OCI-LY7 (cell line): ENCODE results near the gene DUSP7. TPM values are rescaled to one million over a fixed set of nuclear protein-coding genes. Genes with fewer than 3 reads are reported as not detected.

Experiments
- BruUV-seq: library from RNA; stranded (reverse); fragments of 400-500 nt; replicated peaks from 2 replicates; lab custom pipeline; 2021; lab: Mats Ljungman, UMichigan
- CTCF ChIA-PET: fragments of 300-600 bp; sonication (Branson Sonifier 250); formaldehyde crosslinking; loops from one replicate; lab custom pipeline; 2022; ENCODE audit warnings: antibody characterized with exemption; ENCODE audit not compliant: unreplicated experiment; lab: Charles Lee
- POLR2A ChIA-PET: fragments of 300-600 bp; sonication (Branson Sonifier 250); formaldehyde crosslinking; loops from one replicate; lab custom pipeline; 2022; ENCODE audit warnings: antibody characterized with exemption; lab: Charles Lee
- DNase-seq: peaks from one replicate; pipeline ENCODE4 v3.0.0-alpha.2; 2015; ENCODE audit warnings: low spot score
- H2AFZ ChIP-seq: fragments of 200-600 bp; sonication (generic), shearing (Covaris generic); 2 replicates; pipeline ENCODE4 v1.6.1; 2014; ENCODE audit warnings: mild to moderate bottlenecking, antibody characterized with exemption, low read length, moderate library complexity
- H3K27ac ChIP-seq: fragments of 200-600 bp; sonication (generic); 2 replicates; pipeline ENCODE4 v1.5.1; 2014; ENCODE audit warnings: mixed run types, low read depth, mild to moderate bottlenecking, moderate library complexity, low read length, inconsistent platforms; ENCODE audit not compliant: poor library complexity, severe bottlenecking
- H3K36me3 ChIP-seq: fragments of 200-600 bp; sonication (generic); 2 replicates; pipeline ENCODE4 v1.6.1; 2014; ENCODE audit warnings: mild to moderate bottlenecking, antibody characterized with exemption, low read length, moderate library complexity, mixed read lengths; ENCODE audit not compliant: insufficient read depth
- H3K4me1 ChIP-seq: fragments of 200-600 bp; sonication (generic); 2 replicates; pipeline ENCODE4 v1.5.1; 2014; ENCODE audit warnings: mild to moderate bottlenecking, low read length; ENCODE audit not compliant: insufficient read depth, poor library complexity, severe bottlenecking
- H3K4me2 ChIP-seq: fragments of 200-600 bp; sonication (generic); 2 replicates; pipeline ENCODE4 v1.6.1; 2014; ENCODE audit warnings: mild to moderate bottlenecking, low read length
- H3K4me3 ChIP-seq: fragments of 200-600 bp; sonication (generic); 2 replicates; pipeline ENCODE4 v1.5.1; 2014; ENCODE audit warnings: mild to moderate bottlenecking, low read depth, low read length; ENCODE audit not compliant: poor library complexity, severe bottlenecking
- H3K79me2 ChIP-seq: fragments of 200-600 bp; sonication (generic); 2 replicates; pipeline ENCODE4 v1.6.1; 2016; ENCODE audit warnings: low read depth, mild to moderate bottlenecking, low read length, moderate library complexity, mixed read lengths; ENCODE audit not compliant: insufficient read depth
- H3K9me2 ChIP-seq: fragments of 200-600 bp; sonication (generic); 2 replicates; pipeline ENCODE4 v1.6.1; 2016; ENCODE audit warnings: mild to moderate bottlenecking, low read length, mixed read lengths; ENCODE audit not compliant: insufficient read depth
- H3K9me3 ChIP-seq: fragments of 200-600 bp; sonication (generic); 2 replicates; pipeline ENCODE4 v1.6.1; 2014; ENCODE audit warnings: mild to moderate bottlenecking, mixed run types, low read length, mixed read lengths
- H4K20me1 ChIP-seq: fragments of 200-600 bp; sonication (generic); 2 replicates; pipeline ENCODE4 v1.6.1; 2014; ENCODE audit warnings: mild to moderate bottlenecking, antibody characterized with exemption, low read length, moderate library complexity, mixed read lengths; ENCODE audit not compliant: insufficient read depth
- EZH2phosphoT487 ChIP-seq: fragments of 200-600 bp; sonication (generic); IDR thresholded peaks from 2 replicates; pipeline ENCODE4 v1.6.1; 2018; ENCODE audit warnings: low read depth, borderline replicate concordance, mild to moderate bottlenecking, mixed run types, antibody characterized with exemption, low read length, moderate library complexity, mixed read lengths
- intact Hi-C: fragments of 100-400 bp; cut with micrococcal nuclease; formaldehyde crosslinking; loops from one replicate; pipeline ENCODE4 v1.10.0; 2022; ENCODE audit not compliant: unreplicated experiment
- total RNA-seq, 2 experiments: library from RNA; depleted of rRNA in 1 of 2; stranded (reverse); fragments of >200 nt in 1 of 2; shearing (Covaris generic) in 1 of 2; gene quantifications; 2 replicates each; pipeline ENCODE4 v1.2.3, GENCODE V29; 2014 to 2022
- TF ChIP-seq, protein P1 (sequence below): fragments of 200-600 bp; sonication (generic); conservative IDR thresholded peaks from 2 replicates; pipeline ENCODE4 v1.5.1; 2014; ENCODE audit warnings: mild to moderate bottlenecking, antibody characterized with exemption, low read length, moderate library complexity, mixed read lengths

DUSP7 gene
- total RNA-seq, 2 experiments from 2014 or later = 11.4 to 14.4 TPM

DNA sequence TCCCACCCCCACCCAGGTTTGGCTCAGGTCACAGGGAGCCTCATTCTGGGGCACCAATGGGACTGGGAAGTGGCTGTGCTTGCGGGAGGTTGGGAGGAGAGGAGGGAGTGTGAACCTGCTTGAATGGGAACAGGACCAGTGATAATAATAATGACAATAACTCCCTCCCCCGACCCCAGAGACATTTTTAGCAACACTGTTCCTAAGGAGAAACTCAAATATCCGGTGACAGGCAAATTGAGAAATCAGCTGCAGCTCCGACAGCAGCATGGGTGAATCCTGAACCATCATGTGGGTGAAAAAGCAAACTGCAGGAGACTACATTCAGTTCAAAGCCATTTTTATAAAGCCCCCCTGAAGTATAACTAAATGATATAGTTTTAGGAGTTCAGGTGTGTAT lies 49.1 kb downstream of the DUSP7 start:
- H3K4me2 ChIP-seq = no peak overlapping the region
- H3K27ac ChIP-seq = no peak overlapping the region
- TF ChIP-seq, protein P1, sequence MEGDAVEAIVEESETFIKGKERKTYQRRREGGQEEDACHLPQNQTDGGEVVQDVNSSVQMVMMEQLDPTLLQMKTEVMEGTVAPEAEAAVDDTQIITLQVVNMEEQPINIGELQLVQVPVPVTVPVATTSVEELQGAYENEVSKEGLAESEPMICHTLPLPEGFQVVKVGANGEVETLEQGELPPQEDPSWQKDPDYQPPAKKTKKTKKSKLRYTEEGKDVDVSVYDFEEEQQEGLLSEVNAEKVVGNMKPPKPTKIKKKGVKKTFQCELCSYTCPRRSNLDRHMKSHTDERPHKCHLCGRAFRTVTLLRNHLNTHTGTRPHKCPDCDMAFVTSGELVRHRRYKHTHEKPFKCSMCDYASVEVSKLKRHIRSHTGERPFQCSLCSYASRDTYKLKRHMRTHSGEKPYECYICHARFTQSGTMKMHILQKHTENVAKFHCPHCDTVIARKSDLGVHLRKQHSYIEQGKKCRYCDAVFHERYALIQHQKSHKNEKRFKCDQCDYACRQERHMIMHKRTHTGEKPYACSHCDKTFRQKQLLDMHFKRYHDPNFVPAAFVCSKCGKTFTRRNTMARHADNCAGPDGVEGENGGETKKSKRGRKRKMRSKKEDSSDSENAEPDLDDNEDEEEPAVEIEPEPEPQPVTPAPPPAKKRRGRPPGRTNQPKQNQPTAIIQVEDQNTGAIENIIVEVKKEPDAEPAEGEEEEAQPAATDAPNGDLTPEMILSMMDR = no peak
- TF ChIP-seq EZH2phosphoT487 = no peak
- no peak overlapping the region for H2AFZ ChIP-seq
- no peaks in the 10 kb centered on the region for H3K9me3 ChIP-seq
- H4K20me1 ChIP-seq = no peaks in the 10 kb centered on the region
- no peak for DNase-seq
- H3K36me3 ChIP-seq = no peaks in the 10 kb centered on the region
- POLR2A ChIA-PET = interaction anchor here (0.5 to 0.6 kb wide), 2 partner anchors 126 to 722 kb away, joined by 3 to 7 read pairs; no protein-coding TSS in a partner anchor
- no peaks in the 10 kb centered on the region for H3K9me2 ChIP-seq
- intact Hi-C loops = no loop called here
- CTCF ChIA-PET = no interaction called here
- H3K79me2 ChIP-seq = no peaks in the 10 kb centered on the region
- peaks cover 7% of the 10 kb centered on the region for H3K4me1 ChIP-seq
- BruUV-seq = no TSS peak
- no peak overlapping the region for H3K4me3 ChIP-seq

DNA sequence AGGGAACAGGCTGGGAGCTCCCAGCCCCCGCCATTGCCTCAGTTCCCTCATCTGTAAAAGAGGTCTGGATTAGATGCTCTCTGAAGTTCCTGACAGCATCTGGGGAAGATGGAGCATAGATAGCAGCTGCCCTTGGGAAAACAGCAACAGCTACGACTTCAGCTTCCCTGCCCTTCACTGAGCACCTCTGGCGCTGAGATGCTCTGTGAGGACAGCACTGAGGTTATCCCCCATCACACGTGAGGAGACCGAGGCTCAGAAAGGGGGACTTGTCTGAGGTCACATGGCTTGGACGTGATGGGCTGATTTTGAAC lies 49.6 kb downstream of the DUSP7 start:
- H3K36me3 ChIP-seq = no peaks in the 10 kb centered on the region
- H3K4me2 ChIP-seq = no peak overlapping the region
- TF ChIP-seq, protein P1 = no peak
- TF ChIP-seq EZH2phosphoT487 = no peak
- no peaks in the 10 kb centered on the region for H3K9me3 ChIP-seq
- no peak overlapping the region for H3K27ac ChIP-seq
- peaks cover 9% of the 10 kb centered on the region for H3K4me1 ChIP-seq
- BruUV-seq = no TSS peak
- H3K79me2 ChIP-seq = no peaks in the 10 kb centered on the region
- DNase-seq = no peak
- H3K9me2 ChIP-seq = no peaks in the 10 kb centered on the region
- H4K20me1 ChIP-seq = no peaks in the 10 kb centered on the region
- no peak overlapping the region for H3K4me3 ChIP-seq
- intact Hi-C loops = no loop called here
- POLR2A ChIA-PET = interaction anchor here (0.5 kb wide), 1 partner anchor 723 kb away, joined by 3 read pairs; no protein-coding TSS in a partner anchor
- CTCF ChIA-PET = interaction anchor here (0.6 kb wide), 1 partner anchor 177 kb away, joined by 3 read pairs; no protein-coding TSS in a partner anchor
- no peak overlapping the region for H2AFZ ChIP-seq

DNA sequence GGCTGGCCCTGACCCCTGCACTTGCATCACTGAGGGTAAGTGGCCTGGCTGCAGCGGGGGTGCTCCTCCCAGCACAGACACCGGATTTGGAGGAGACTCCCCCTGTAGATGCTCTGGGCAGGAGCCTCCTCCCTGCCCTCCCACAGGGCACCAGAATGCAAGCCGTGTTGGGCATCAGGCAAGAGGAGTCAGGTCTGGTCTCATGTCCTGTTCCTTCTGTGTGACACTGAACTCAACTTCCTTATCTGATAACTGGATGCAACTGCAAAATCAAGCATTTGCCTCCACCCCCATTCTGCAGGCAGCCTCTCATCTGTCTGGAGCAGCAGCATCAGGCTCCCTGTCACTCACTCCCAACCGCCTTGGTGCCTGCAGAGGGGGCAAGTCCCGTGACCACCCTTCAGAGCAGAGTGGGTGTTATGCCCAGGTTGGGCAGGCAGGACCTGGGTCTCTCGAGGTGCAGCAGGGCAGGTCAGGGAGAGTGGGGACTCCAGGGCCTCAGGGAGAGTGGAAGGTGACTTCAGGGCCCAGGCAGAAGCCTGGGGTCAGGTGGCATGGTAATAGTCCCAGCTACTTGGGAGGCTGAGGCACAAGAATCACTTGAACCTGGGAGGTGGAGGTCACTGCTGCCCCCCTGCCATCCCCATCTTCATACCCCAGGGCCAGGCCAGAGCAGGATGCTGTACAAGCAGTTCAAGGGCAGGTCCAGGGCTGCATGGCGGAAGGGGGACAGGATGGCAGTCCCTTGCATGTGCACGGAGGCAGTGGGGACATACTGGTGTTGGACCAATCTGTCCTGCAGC lies 50.2 kb downstream of the DUSP7 start:
- Histone ChIP-seq H3K4me1 (peaks cover 15% of the 10 kb centered on the region), H3K9me2 (no peaks in the 10 kb centered on the region), H2AFZ (no peak overlapping the region; the same call in 1 of the 2 replicates), H3K4me2 (no peak overlapping the region), H3K27ac (no peak overlapping the region), H3K79me2 (no peaks in the 10 kb centered on the region), H3K9me3 (no peaks in the 10 kb centered on the region), H4K20me1 (no peaks in the 10 kb centered on the region), H3K4me3 (no peak overlapping the region), H3K36me3 (no peaks in the 10 kb centered on the region)
- TF ChIP-seq EZH2phosphoT487 = no peak
- TF ChIP-seq, protein P1 = no peak
- no peak for DNase-seq
- no TSS peak for BruUV-seq
- ChIA-PET CTCF (interaction anchor here (0.6 kb wide), 1 partner anchor 177 kb away, joined by 3 read pairs; no protein-coding TSS in a partner anchor), POLR2A (no interaction called here)
- intact Hi-C loops = no loop called here
